ENCODE results near the gene ZMYM3. TPM values are rescaled to one million over a fixed set of nuclear protein-coding genes. Genes with fewer than 3 reads are reported as not detected.

ZMYM3 gene
- total and polyA plus RNA-seq, 9 of the 15 experiments (the other 6 are each of a cell fraction or from before 2014, with no cell fraction given) = 4.3 to 36.3 (median 16.8) TPM

Other genes with a start within 250 kb of the ZMYM3 start
Only the 7 nearest of the 10 such genes appear.
- gene IL2RG, start 142.6 kb downstream of the ZMYM3 start, total RNA-seq (2014; rRNA removed) = 5.5 and 7.5 TPM in 2 replicates
- 9.7 and 11.4 TPM in 2 replicates for gene IL2RG, start 142.6 kb downstream of the ZMYM3 start, total RNA-seq (2014; rRNA removed; fragmentation: Illumina TruSeq; extraction: Trizol)
- 6.1 and 7.5 TPM in 2 replicates for gene IL2RG, start 142.6 kb downstream of the ZMYM3 start, total RNA-seq (2015; rRNA removed; fragmentation: Illumina TruSeq; extraction: Trizol)
- gene IL2RG, start 142.6 kb downstream of the ZMYM3 start, total RNA-seq (2021) = 18.0 and 19.7 TPM in 2 replicates
- gene IL2RG, start 142.6 kb downstream of the ZMYM3 start, polyA plus RNA-seq (2011; rRNA removed) = 43.0 and 55.4 TPM in 2 replicates
- 45.8 and 52.7 TPM in 2 replicates for gene IL2RG, start 142.6 kb downstream of the ZMYM3 start, polyA plus RNA-seq (2014; fragmentation: Illumina TruSeq; extraction: Trizol)
- 10 to 100 TPM; 17.4 to 27.4 TPM for gene IL2RG, start 142.6 kb downstream of the ZMYM3 start, polyA plus RNA-seq (2014; fragmentation: Nextera tagmentation; extraction: Ambion mirVana)
- 23.9 and 25.8 TPM in 2 replicates for gene IL2RG, start 142.6 kb downstream of the ZMYM3 start, polyA plus RNA-seq (2014; rRNA removed)
- gene MED12, start 135.5 kb downstream of the ZMYM3 start, total RNA-seq (2014; rRNA removed) = 18.4 and 23.1 TPM in 2 replicates
- 7.7 and 8.6 TPM in 2 replicates for gene MED12, start 135.5 kb downstream of the ZMYM3 start, total RNA-seq (2014; rRNA removed; fragmentation: Illumina TruSeq; extraction: Trizol)
- 7.7 and 10.3 TPM in 2 replicates for gene MED12, start 135.5 kb downstream of the ZMYM3 start, total RNA-seq (2015; rRNA removed; fragmentation: Illumina TruSeq; extraction: Trizol)
- gene MED12, start 135.5 kb downstream of the ZMYM3 start, total RNA-seq (2021) = 47.3 and 49.7 TPM in 2 replicates
- gene MED12, start 135.5 kb downstream of the ZMYM3 start, polyA plus RNA-seq (2011; rRNA removed) = 8.5 and 19.1 TPM in 2 replicates
- 26.7 and 31.0 TPM in 2 replicates for gene MED12, start 135.5 kb downstream of the ZMYM3 start, polyA plus RNA-seq (2014; fragmentation: Illumina TruSeq; extraction: Trizol)
- 1 to 10 TPM; 1.6 to 2.8 TPM for gene MED12, start 135.5 kb downstream of the ZMYM3 start, polyA plus RNA-seq (2014; fragmentation: Nextera tagmentation; extraction: Ambion mirVana)
- 15.6 and 17.7 TPM in 2 replicates for gene MED12, start 135.5 kb downstream of the ZMYM3 start, polyA plus RNA-seq (2014; rRNA removed)
- gene NLGN3, start 109.3 kb downstream of the ZMYM3 start, total RNA-seq (2014; rRNA removed) = 0.05 and 0.12 TPM in 2 replicates
- 0.22 TPM in 2 replicates for gene NLGN3, start 109.3 kb downstream of the ZMYM3 start, total RNA-seq (2014; rRNA removed; fragmentation: Illumina TruSeq; extraction: Trizol)
- 0.23 and 0.25 TPM in 2 replicates for gene NLGN3, start 109.3 kb downstream of the ZMYM3 start, total RNA-seq (2015; rRNA removed; fragmentation: Illumina TruSeq; extraction: Trizol)
- 0.69 TPM in 2 replicates for gene NLGN3, start 109.3 kb downstream of the ZMYM3 start, total RNA-seq (2021)
- gene NLGN3, start 109.3 kb downstream of the ZMYM3 start, polyA plus RNA-seq (2011; rRNA removed) = 0.40 and 0.79 TPM in 2 replicates
- gene NLGN3, start 109.3 kb downstream of the ZMYM3 start, polyA plus RNA-seq (2014; fragmentation: Illumina TruSeq; extraction: Trizol) = 0.65 and 0.80 TPM in 2 replicates
- gene NLGN3, start 109.3 kb downstream of the ZMYM3 start, polyA plus RNA-seq (2014; fragmentation: Nextera tagmentation; extraction: Ambion mirVana) = under 1 TPM; 0.03 to 0.11 TPM
- gene NLGN3, start 109.3 kb downstream of the ZMYM3 start, polyA plus RNA-seq (2014; rRNA removed) = 0.81 and 0.86 TPM in 2 replicates
- not detected in 2 replicates for gene GJB1, start 30.9 kb downstream of the ZMYM3 start, total RNA-seq (2014; rRNA removed)
- not detected in 2 replicates for gene GJB1, start 30.9 kb downstream of the ZMYM3 start, total RNA-seq (2014; rRNA removed; fragmentation: Illumina TruSeq; extraction: Trizol)
- not detected in 2 replicates for gene GJB1, start 30.9 kb downstream of the ZMYM3 start, total RNA-seq (2015; rRNA removed; fragmentation: Illumina TruSeq; extraction: Trizol)
- gene GJB1, start 30.9 kb downstream of the ZMYM3 start, total RNA-seq (2021) = 0.11 TPM in 1 of 2 replicates, not detected in the other
- not detected in 2 replicates for gene GJB1, start 30.9 kb downstream of the ZMYM3 start, polyA plus RNA-seq (2011; rRNA removed)
- gene GJB1, start 30.9 kb downstream of the ZMYM3 start, polyA plus RNA-seq (2014; fragmentation: Illumina TruSeq; extraction: Trizol) = not detected in 2 replicates
- not detected for gene GJB1, start 30.9 kb downstream of the ZMYM3 start, polyA plus RNA-seq (2014; fragmentation: Nextera tagmentation; extraction: Ambion mirVana)
- not detected in 2 replicates for gene GJB1, start 30.9 kb downstream of the ZMYM3 start, polyA plus RNA-seq (2014; rRNA removed)
- gene NONO, start 29.5 kb upstream of the ZMYM3 start, total RNA-seq (2014; rRNA removed) = 391 and 416 TPM in 2 replicates
- 451 and 452 TPM in 2 replicates for gene NONO, start 29.5 kb upstream of the ZMYM3 start, total RNA-seq (2014; rRNA removed; fragmentation: Illumina TruSeq; extraction: Trizol)
- 483 and 534 TPM in 2 replicates for gene NONO, start 29.5 kb upstream of the ZMYM3 start, total RNA-seq (2015; rRNA removed; fragmentation: Illumina TruSeq; extraction: Trizol)
- gene NONO, start 29.5 kb upstream of the ZMYM3 start, total RNA-seq (2021) = 415 and 475 TPM in 2 replicates
- 499 and 555 TPM in 2 replicates for gene NONO, start 29.5 kb upstream of the ZMYM3 start, polyA plus RNA-seq (2011; rRNA removed)
- gene NONO, start 29.5 kb upstream of the ZMYM3 start, polyA plus RNA-seq (2014; fragmentation: Illumina TruSeq; extraction: Trizol) = 626 and 651 TPM in 2 replicates
- 100 to 1,000 TPM; 353 to 392 TPM for gene NONO, start 29.5 kb upstream of the ZMYM3 start, polyA plus RNA-seq (2014; fragmentation: Nextera tagmentation; extraction: Ambion mirVana)
- gene NONO, start 29.5 kb upstream of the ZMYM3 start, polyA plus RNA-seq (2014; rRNA removed) = 333 and 355 TPM in 2 replicates
- 0.98 and 4.0 TPM in 2 replicates for gene ITGB1BP2, start 47.6 kb upstream of the ZMYM3 start, total RNA-seq (2014; rRNA removed)
- gene ITGB1BP2, start 47.6 kb upstream of the ZMYM3 start, total RNA-seq (2014; rRNA removed; fragmentation: Illumina TruSeq; extraction: Trizol) = 1.4 and 1.9 TPM in 2 replicates
- 1.9 and 2.0 TPM in 2 replicates for gene ITGB1BP2, start 47.6 kb upstream of the ZMYM3 start, total RNA-seq (2015; rRNA removed; fragmentation: Illumina TruSeq; extraction: Trizol)
- 1.8 and 2.6 TPM in 2 replicates for gene ITGB1BP2, start 47.6 kb upstream of the ZMYM3 start, total RNA-seq (2021)
- gene ITGB1BP2, start 47.6 kb upstream of the ZMYM3 start, polyA plus RNA-seq (2011; rRNA removed) = 2.6 TPM in 2 replicates
- 1.1 and 1.6 TPM in 2 replicates for gene ITGB1BP2, start 47.6 kb upstream of the ZMYM3 start, polyA plus RNA-seq (2014; fragmentation: Illumina TruSeq; extraction: Trizol)
- 1 to 10 TPM; 1.6 to 1.9 TPM for gene ITGB1BP2, start 47.6 kb upstream of the ZMYM3 start, polyA plus RNA-seq (2014; fragmentation: Nextera tagmentation; extraction: Ambion mirVana)
- gene ITGB1BP2, start 47.6 kb upstream of the ZMYM3 start, polyA plus RNA-seq (2014; rRNA removed) = 2.1 and 4.0 TPM in 2 replicates
- 44.6 and 47.7 TPM in 2 replicates for gene TAF1, start 112.2 kb upstream of the ZMYM3 start, total RNA-seq (2014; rRNA removed)
- 45.1 and 50.5 TPM in 2 replicates for gene TAF1, start 112.2 kb upstream of the ZMYM3 start, total RNA-seq (2014; rRNA removed; fragmentation: Illumina TruSeq; extraction: Trizol)
- 38.1 and 39.2 TPM in 2 replicates for gene TAF1, start 112.2 kb upstream of the ZMYM3 start, total RNA-seq (2015; rRNA removed; fragmentation: Illumina TruSeq; extraction: Trizol)
- gene TAF1, start 112.2 kb upstream of the ZMYM3 start, total RNA-seq (2021) = 37.3 and 42.6 TPM in 2 replicates
- 16.3 and 23.1 TPM in 2 replicates for gene TAF1, start 112.2 kb upstream of the ZMYM3 start, polyA plus RNA-seq (2011; rRNA removed)
- gene TAF1, start 112.2 kb upstream of the ZMYM3 start, polyA plus RNA-seq (2014; fragmentation: Illumina TruSeq; extraction: Trizol) = 39.2 and 41.2 TPM in 2 replicates
- 10 to 100 TPM in 1 of 2 experiments, 1 to 10 TPM in 1; 6.4 to 10.5 TPM for gene TAF1, start 112.2 kb upstream of the ZMYM3 start, polyA plus RNA-seq (2014; fragmentation: Nextera tagmentation; extraction: Ambion mirVana)
- 27.8 and 32.7 TPM in 2 replicates for gene TAF1, start 112.2 kb upstream of the ZMYM3 start, polyA plus RNA-seq (2014; rRNA removed)

All from K562 (cell line).